SK-N-SH treated with all-trans-retinoic acid at 6 μM for 48 hours (cell line): ENCODE results near the gene UTF1.

ENCODE experiments used
- ARNTL ChIP-seq: fragments of 450-650 bp; formaldehyde crosslinking; IDR thresholded peaks from 2 replicates; pipeline ENCODE4 v1.5.0; 2020; ENCODE audit warnings: low read depth, mild to moderate bottlenecking, moderate library complexity, borderline replicate concordance
- CREB5 ChIP-seq: fragments of 250-450 bp; sonication (Bioruptor Pico); IDR thresholded peaks from 2 replicates; pipeline ENCODE4 v1.5.1; 2020; ENCODE audit warnings: low read depth, mild to moderate bottlenecking, moderate library complexity
- OSR1 ChIP-seq: fragments of 250-450 bp; sonication (Bioruptor Pico); IDR thresholded peaks from 2 replicates; pipeline ENCODE4 v1.8.0; 2022; ENCODE audit warnings: moderate library complexity, mild to moderate bottlenecking, inconsistent platforms
- PATZ1 ChIP-seq: fragments of 250-450 bp; sonication (Bioruptor Pico); IDR thresholded peaks from 2 replicates; pipeline ENCODE4 v1.8.0; 2020; ENCODE audit warnings: mild to moderate bottlenecking, moderate library complexity, borderline replicate concordance
- PPARA ChIP-seq: fragments of 250-450 bp; sonication (Bioruptor Pico); IDR thresholded peaks from 2 replicates; pipeline ENCODE4 v1.5.0; 2020; ENCODE audit warnings: mild to moderate bottlenecking, borderline replicate concordance
- TCF4 ChIP-seq: fragments of 250-450 bp; sonication (Bioruptor Pico); IDR thresholded peaks from 2 replicates; pipeline ENCODE4 v1.8.0; 2021; ENCODE audit warnings: mild to moderate bottlenecking, moderate library complexity, borderline replicate concordance

- TF ChIP-seq CREB5 (CRISPR knock-in tag) (no peak), PATZ1 (no peak), TCF4 (CRISPR knock-in tag) (no peak), ARNTL (no peak), PPARA (CRISPR knock-in tag) (no peak), OSR1 (no peak)
Observed at GRCh38 chr10:133213641-133214467, 16.2 kb upstream of the UTF1 start.
